ENCODE measurements around the gene PHTF2. TPM values are rescaled to one million over a fixed set of nuclear protein-coding genes. Genes with fewer than 3 reads are reported as not detected.

The PHTF2 gene
- total RNA-seq, 4 donors from 2014 or later: 15.1 to 28.8 (median 20.1) TPM

DNA sequence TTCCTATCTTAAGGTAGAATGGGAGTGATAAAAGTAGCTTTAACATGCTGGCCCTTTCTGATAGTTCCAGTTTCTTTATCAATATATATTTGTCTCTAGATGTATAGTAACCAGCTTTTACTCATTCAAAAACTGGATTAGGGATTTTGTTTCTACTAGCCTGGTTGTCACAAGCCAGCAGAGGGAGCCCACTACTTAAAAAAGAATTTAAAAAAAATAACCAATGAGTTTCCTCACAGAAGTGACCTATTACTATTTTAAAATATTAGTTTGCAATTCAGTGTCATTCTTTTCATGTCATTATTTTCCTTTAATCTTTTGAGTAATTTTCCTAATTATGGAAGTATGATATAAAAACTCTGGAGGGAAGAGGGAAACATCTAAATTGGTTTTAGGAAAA, 142.1 kb downstream of the PHTF2 start:
- no peak overlapping the region for H3K4me3 ChIP-seq
- H3K9me3 ChIP-seq: no peaks in the 10 kb centered on the region
- TF ChIP-seq CTCF (IDR thresholded peaks at IDR 0.05) (peak; percentile 23 to 57 (median 43)), POLR2A (IDR thresholded peaks at IDR 0.05) (no peak)
- H3K36me3 ChIP-seq: peaks cover 0 to 25% of the 10 kb centered on the region in 2 donors
- no peaks in the 10 kb centered on the region for H3K27me3 ChIP-seq
- H3K4me1 ChIP-seq: no peaks in the 10 kb centered on the region
- ATAC-seq: no peak
- no peak overlapping the region for H3K27ac ChIP-seq

GRCh38 chr7:77942431-77942830, 143.9 kb downstream of the PHTF2 start:
- TF ChIP-seq POLR2AphosphoS5 (IDR thresholded peaks at IDR 0.05) (no peak), CTCF (IDR thresholded peaks at IDR 0.05) (no peak), EP300 (IDR thresholded peaks at IDR 0.05) (no peak), POLR2A (IDR thresholded peaks at IDR 0.05) (no peak)
- Histone ChIP-seq H3K4me3 (no peak overlapping the region), H3K27ac (no peak overlapping the region), H3K27me3 (no peaks in the 10 kb centered on the region), H3K36me3 (peaks cover 0 to 25% of the 10 kb centered on the region in 2 donors), H3K4me1 (no peaks in the 10 kb centered on the region), H3K9me3 (no peaks in the 10 kb centered on the region)
- WGBS, 2 donors (ENCODE audit: low coverage in 1 of 2): 84 to 90% methylated on average over 4 of the region's 4 CpGs
- ATAC-seq: no peak

DNA sequence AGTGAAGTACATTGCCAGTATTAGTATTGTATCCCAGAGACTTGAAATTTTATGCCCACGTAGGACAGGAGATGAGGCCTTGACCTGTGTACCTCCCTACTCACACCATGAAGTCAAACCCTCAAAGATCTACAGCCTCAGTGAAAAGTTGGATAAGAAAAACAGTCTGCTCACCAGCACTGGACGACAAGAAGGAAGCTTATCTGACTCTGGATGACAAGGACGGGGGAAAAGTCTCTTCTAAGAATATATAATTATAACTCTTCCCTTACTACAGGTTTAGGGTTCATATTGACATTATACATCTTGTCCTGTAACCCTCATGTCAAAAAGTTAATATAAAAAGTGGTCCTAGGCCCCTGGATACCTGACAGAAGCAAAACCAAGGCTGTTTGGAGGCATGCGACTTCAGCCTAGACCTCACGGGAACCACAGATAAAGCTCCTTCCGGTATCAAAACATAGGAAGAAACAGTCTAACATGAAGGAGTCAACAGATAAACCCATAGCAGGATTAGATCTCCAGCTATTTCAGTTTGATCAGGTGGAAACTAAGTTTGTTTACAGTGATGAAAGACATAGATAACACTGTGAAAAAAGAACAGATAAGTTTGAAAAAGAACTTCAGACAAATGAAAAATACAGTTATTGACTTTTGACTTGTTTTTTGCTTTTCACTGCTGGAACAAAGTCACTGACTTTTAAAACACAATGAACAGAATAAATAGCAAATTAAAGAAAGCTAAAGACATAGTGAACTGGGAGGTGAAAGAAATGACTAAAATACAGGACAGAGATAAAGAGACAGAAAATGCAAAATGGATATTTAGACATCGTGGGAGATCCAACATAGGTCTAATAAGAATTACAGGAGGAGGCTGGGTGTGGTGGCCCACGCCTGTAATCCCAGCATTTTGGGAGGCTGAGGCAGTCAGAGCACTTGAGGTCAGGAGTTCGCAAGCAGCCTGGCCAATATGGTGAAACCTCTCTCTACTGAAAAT, 145.9 kb downstream of the PHTF2 start:
- Histone ChIP-seq H3K4me1 (no peaks in the 10 kb centered on the region), H3K36me3 (peaks cover 0 to 25% of the 10 kb centered on the region in 2 donors), H3K27me3 (no peaks in the 10 kb centered on the region), H3K4me3 (no peak overlapping the region), H3K27ac (no peak overlapping the region), H3K9me3 (no peaks in the 10 kb centered on the region)
- ATAC-seq: no peak
- WGBS, 2 donors (ENCODE audit: low coverage in 1 of 2): 89 to 94% methylated on average over 8 to 9 of the region's 9 CpGs
- TF ChIP-seq CTCF (IDR thresholded peaks at IDR 0.05) (no peak), EP300 (IDR thresholded peaks at IDR 0.05) (no peak), POLR2A (IDR thresholded peaks at IDR 0.05) (no peak), POLR2AphosphoS5 (IDR thresholded peaks at IDR 0.05) (no peak)

- peaks cover 0 to 5% of the 10 kb centered on the region in 2 donors for H3K36me3 ChIP-seq
- no peak overlapping the region for H3K27ac ChIP-seq
- no peaks in the 10 kb centered on the region for H3K27me3 ChIP-seq
- WGBS, 2 donors (ENCODE audit: low coverage in 1 of 2): 60 to 95% methylated on average over 1 to 5 of the region's 5 CpGs
- TF ChIP-seq POLR2A (IDR thresholded peaks at IDR 0.05): no peak
- no peak for TF ChIP-seq POLR2AphosphoS5 (IDR thresholded peaks at IDR 0.05)
- no peak for TF ChIP-seq EP300 (IDR thresholded peaks at IDR 0.05)
- no peak for TF ChIP-seq CTCF (IDR thresholded peaks at IDR 0.05)
- H3K4me1 ChIP-seq: no peaks in the 10 kb centered on the region
- no peak overlapping the region for H3K4me3 ChIP-seq
- no peak for ATAC-seq
- H3K9me3 ChIP-seq: no peaks in the 10 kb centered on the region
Measured at GRCh38 chr7:77950548-77950947, 152.0 kb downstream of the PHTF2 start.
